22Rv1 (cell line): ENCODE data around the gene PNPLA5.

Source experiments
- ZFX ChIP-seq: fragments of 450-650 bp; IDR thresholded peaks from 2 replicates; pipeline ENCODE4 v1.6.1; 2017; ENCODE audit warnings: antibody characterized with exemption, borderline replicate concordance
- TF ChIP-seq, protein P1 (sequence below): fragments of 450-650 bp; IDR thresholded peaks from 2 replicates; pipeline ENCODE4 v1.5.1; 2017; ENCODE audit warnings: mild to moderate bottlenecking

DNA sequence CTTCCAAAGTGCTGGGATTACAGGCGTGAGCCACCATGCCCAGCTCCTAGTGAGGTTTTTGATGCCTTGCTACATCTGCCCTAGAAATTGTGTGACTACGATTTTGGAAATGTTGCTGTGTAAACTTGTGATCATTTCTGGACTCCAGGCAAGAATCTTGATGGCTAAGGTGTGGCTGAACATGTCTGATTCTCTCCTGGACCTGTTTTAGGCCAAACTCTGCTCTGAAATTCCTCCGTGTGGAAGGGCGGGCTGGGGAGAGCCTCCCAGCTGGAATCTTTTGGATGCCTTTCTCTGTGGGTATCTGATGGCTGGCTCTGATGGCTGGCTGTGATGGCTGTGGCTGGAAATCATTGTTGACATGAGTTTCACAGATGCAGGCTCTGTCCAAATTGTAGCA is 40.0 kb upstream of the PNPLA5 start:
- TF ChIP-seq, protein P1, sequence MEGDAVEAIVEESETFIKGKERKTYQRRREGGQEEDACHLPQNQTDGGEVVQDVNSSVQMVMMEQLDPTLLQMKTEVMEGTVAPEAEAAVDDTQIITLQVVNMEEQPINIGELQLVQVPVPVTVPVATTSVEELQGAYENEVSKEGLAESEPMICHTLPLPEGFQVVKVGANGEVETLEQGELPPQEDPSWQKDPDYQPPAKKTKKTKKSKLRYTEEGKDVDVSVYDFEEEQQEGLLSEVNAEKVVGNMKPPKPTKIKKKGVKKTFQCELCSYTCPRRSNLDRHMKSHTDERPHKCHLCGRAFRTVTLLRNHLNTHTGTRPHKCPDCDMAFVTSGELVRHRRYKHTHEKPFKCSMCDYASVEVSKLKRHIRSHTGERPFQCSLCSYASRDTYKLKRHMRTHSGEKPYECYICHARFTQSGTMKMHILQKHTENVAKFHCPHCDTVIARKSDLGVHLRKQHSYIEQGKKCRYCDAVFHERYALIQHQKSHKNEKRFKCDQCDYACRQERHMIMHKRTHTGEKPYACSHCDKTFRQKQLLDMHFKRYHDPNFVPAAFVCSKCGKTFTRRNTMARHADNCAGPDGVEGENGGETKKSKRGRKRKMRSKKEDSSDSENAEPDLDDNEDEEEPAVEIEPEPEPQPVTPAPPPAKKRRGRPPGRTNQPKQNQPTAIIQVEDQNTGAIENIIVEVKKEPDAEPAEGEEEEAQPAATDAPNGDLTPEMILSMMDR: no peak
- no peak for TF ChIP-seq ZFX
